ENCODE results near the gene METTL8.

- TF ChIP-seq CTCF (IDR thresholded peaks at IDR 0.05) = no peak
- no peak for TF ChIP-seq POLR2A (IDR thresholded peaks at IDR 0.05)
Observed at GRCh38 chr2:171267855-171268629, 165.7 kb downstream of the METTL8 start.
